Measurements from ENCODE around the gene SYT9.

The SYT9 gene

DNA sequence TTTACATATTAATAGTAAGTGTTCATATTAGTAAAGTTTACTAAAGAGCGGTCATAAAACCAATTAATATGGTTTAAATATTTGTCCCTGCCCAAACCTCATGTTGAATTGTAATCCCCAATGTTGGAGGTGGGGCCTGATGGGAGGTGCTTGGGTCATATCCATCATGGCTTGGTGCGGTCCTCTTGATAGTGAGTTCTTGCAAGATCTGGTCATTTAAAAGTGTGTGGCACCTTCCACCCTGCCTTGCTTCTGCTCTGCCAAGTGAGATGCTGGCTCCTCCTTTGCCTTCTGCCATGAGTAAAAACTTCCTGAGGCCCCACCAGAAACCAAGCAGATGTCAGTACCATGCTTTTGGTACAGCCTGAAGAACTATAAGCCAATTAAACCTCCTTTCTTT is 178.8 kb downstream of the SYT9 start:
- TF ChIP-seq, protein P1, sequence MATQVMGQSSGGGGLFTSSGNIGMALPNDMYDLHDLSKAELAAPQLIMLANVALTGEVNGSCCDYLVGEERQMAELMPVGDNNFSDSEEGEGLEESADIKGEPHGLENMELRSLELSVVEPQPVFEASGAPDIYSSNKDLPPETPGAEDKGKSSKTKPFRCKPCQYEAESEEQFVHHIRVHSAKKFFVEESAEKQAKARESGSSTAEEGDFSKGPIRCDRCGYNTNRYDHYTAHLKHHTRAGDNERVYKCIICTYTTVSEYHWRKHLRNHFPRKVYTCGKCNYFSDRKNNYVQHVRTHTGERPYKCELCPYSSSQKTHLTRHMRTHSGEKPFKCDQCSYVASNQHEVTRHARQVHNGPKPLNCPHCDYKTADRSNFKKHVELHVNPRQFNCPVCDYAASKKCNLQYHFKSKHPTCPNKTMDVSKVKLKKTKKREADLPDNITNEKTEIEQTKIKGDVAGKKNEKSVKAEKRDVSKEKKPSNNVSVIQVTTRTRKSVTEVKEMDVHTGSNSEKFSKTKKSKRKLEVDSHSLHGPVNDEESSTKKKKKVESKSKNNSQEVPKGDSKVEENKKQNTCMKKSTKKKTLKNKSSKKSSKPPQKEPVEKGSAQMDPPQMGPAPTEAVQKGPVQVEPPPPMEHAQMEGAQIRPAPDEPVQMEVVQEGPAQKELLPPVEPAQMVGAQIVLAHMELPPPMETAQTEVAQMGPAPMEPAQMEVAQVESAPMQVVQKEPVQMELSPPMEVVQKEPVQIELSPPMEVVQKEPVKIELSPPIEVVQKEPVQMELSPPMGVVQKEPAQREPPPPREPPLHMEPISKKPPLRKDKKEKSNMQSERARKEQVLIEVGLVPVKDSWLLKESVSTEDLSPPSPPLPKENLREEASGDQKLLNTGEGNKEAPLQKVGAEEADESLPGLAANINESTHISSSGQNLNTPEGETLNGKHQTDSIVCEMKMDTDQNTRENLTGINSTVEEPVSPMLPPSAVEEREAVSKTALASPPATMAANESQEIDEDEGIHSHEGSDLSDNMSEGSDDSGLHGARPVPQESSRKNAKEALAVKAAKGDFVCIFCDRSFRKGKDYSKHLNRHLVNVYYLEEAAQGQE (IDR thresholded peaks at IDR 0.05; ENCODE audit: insufficient read depth in 1 of 2, low read depth in 2 of 2, low read length in 2 of 2) = no peak
- no peak for TF ChIP-seq FOXP2 (optimal IDR thresholded peaks at IDR 0.05; ENCODE audit: borderline replicate concordance, extremely low read depth, extremely low read length, insufficient read depth)
- TF ChIP-seq POLR2AphosphoS5 (IDR thresholded peaks at IDR 0.05; ENCODE audit: low read depth, low read length) = no peak
- no peak for TF ChIP-seq SIN3A (IDR thresholded peaks at IDR 0.05; ENCODE audit: borderline replicate concordance, insufficient read depth, low read length)
- no peak for TF ChIP-seq TAF1 (IDR thresholded peaks at IDR 0.05; ENCODE audit: borderline replicate concordance, insufficient read depth, low read length)

DNA sequence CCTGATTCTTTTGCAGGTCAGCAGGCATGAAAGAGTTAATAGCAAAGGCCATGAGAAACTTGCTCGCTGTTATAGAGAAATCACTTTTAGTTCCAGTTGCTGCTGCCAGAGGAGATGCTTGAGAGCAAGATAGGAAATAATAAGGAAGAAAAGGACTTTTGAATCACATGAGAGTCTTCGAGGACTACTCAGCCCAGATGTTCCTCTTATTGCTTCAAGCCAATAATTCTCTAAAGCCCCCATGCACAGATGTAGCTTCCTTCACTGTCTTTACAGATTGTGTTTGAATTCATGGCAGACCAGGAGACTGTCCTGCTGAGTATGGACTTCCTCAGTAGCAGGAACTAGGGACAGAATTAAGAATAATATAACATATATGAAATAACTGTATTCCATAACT is 183.5 kb downstream of the SYT9 start:
- no peak for TF ChIP-seq TAF1 (IDR thresholded peaks at IDR 0.05; ENCODE audit: borderline replicate concordance, insufficient read depth, low read length)

DNA sequence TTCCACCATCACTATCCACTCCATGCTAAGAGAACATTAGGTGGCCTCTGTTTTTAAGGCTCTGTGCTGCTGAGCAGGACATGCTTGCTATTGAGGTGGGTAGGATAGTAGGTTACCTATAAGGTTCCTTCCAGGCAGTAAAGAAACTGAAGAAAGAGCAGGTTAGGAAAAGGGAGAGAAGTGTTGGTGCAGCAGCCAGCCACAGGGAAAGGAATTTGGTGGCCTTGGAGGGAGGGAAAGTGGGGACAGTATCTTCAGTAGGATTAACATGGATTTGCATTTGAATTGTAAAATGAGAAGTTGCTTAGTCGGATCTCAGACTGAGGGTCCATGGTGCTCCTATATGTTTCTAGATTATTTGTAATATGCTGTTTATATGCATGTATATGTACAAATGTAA is 184.4 kb downstream of the SYT9 start:
- TF ChIP-seq SIN3A (IDR thresholded peaks at IDR 0.05; ENCODE audit: borderline replicate concordance, insufficient read depth, low read length) = no peak
- no peak for TF ChIP-seq TAF1 (IDR thresholded peaks at IDR 0.05; ENCODE audit: borderline replicate concordance, insufficient read depth, low read length)
- TF ChIP-seq POLR2AphosphoS5 (IDR thresholded peaks at IDR 0.05; ENCODE audit: low read depth, low read length) = no peak
- TF ChIP-seq FOXP2 (optimal IDR thresholded peaks at IDR 0.05; ENCODE audit: borderline replicate concordance, extremely low read depth, extremely low read length, insufficient read depth) = no peak

DNA sequence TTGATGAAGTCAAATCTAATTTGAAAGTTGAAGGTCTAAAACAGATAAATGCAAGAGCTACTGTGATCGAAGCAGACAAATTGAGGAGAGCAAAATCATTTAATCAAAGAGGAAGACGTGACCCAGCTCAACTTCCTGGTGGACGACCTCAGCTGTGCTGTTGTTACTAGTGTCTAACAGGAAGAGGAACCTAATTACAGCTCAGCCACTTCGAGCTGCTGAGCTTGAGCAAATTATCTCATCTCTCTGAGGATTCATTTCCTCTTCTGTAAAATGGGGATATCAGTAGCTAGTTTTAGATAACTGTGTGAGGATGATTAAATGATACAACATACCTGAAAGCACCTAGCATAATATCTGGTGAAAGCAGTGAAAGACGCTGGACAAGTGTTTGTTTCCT is 185.0 kb downstream of the SYT9 start:
- TF ChIP-seq FOXP2 (optimal IDR thresholded peaks at IDR 0.05; ENCODE audit: borderline replicate concordance, extremely low read depth, extremely low read length, insufficient read depth) = no peak
- TF ChIP-seq, protein P1 (IDR thresholded peaks at IDR 0.05; ENCODE audit: insufficient read depth in 1 of 2, low read depth in 2 of 2, low read length in 2 of 2) = no peak
- no peak for TF ChIP-seq POLR2AphosphoS5 (IDR thresholded peaks at IDR 0.05; ENCODE audit: low read depth, low read length)
- no peak for TF ChIP-seq SIN3A (IDR thresholded peaks at IDR 0.05; ENCODE audit: borderline replicate concordance, insufficient read depth, low read length)
- TF ChIP-seq TAF1 (IDR thresholded peaks at IDR 0.05; ENCODE audit: borderline replicate concordance, insufficient read depth, low read length) = no peak

DNA sequence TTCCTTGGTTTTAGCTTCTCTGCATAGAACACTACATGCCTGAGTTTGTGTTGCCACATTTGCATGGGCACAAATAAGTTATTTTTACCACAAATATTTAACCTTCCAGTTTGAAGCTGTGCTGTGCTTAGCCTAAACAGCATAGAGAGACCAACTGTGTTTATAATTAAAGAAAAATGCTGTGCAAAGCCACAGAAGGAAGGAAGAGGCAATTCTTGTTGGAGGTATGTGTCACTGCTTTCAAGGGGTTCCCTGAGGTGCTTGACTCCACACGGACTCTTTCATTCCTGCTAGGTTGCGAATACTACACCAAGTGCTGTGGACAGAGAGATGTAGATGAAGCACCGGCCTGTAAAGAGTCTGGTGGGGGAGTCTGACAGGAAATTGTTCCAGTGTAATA is 186.0 kb downstream of the SYT9 start:
- no peak for TF ChIP-seq TAF1 (IDR thresholded peaks at IDR 0.05; ENCODE audit: borderline replicate concordance, insufficient read depth, low read length)
- no peak for TF ChIP-seq POLR2AphosphoS5 (IDR thresholded peaks at IDR 0.05; ENCODE audit: low read depth, low read length)
- TF ChIP-seq, protein P1 (IDR thresholded peaks at IDR 0.05; ENCODE audit: insufficient read depth in 1 of 2, low read depth in 2 of 2, low read length in 2 of 2) = no peak
- TF ChIP-seq FOXP2 (optimal IDR thresholded peaks at IDR 0.05; ENCODE audit: borderline replicate concordance, extremely low read depth, extremely low read length, insufficient read depth) = no peak
- no peak for TF ChIP-seq SIN3A (IDR thresholded peaks at IDR 0.05; ENCODE audit: borderline replicate concordance, insufficient read depth, low read length)

DNA sequence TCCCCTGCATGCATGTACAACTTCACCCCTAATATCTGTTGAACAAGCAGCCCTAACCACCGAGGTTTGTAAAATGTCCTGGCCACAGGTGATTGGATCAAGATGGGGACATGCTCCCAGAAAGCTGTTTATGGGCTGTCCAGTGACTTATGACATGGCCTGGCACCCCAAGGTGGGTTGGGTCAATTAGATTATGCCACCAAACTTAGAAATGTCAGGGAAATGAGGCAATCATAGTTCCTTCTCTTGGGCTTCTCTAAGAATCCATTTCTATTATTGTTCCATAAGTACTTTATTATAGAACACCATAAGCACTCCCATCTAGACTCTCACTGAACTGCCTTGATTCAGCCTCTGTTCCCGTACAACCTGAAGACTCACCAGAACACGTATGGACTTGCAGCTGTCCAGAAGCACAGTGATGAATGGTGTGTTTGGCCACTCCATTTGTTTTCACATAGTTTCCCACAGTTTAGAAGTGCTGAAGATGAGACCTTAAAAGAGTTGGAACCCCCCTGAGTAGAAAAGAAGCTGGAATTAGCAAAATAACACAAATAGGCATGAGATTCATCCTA is 188.1 kb downstream of the SYT9 start:
- TF ChIP-seq TAF1 (IDR thresholded peaks at IDR 0.05; ENCODE audit: borderline replicate concordance, insufficient read depth, low read length) = no peak
- no peak for TF ChIP-seq FOXP2 (optimal IDR thresholded peaks at IDR 0.05; ENCODE audit: borderline replicate concordance, extremely low read depth, extremely low read length, insufficient read depth)
- TF ChIP-seq, protein P1 (IDR thresholded peaks at IDR 0.05; ENCODE audit: insufficient read depth in 1 of 2, low read depth in 2 of 2, low read length in 2 of 2) = no peak
- TF ChIP-seq POLR2AphosphoS5 (IDR thresholded peaks at IDR 0.05; ENCODE audit: low read depth, low read length) = no peak
- no peak for TF ChIP-seq SIN3A (IDR thresholded peaks at IDR 0.05; ENCODE audit: borderline replicate concordance, insufficient read depth, low read length)

All from PFSK-1 (cell line).